Right cardiac atrium (tissue), 5 donors: ENCODE data around the gene ING3. TPM values are rescaled to one million over a fixed set of nuclear protein-coding genes. Genes with fewer than 3 reads are reported as not detected.

Experiments used
- ATAC-seq, 2 donors: fragments of 200-7000 bp; cut with Tn5 transposase; one replicate each; pipeline versions ENCODE4 v1.8.0 to v1.9.1; 2020; ENCODE audit warnings: moderate library complexity in 2 of 2, mild to moderate bottlenecking in 1 of 2
- DNase-seq, 3 donors: peaks; one replicate each; pipeline ENCODE4 v3.0.0-alpha.2; 2020
- H3K27ac ChIP-seq: one replicate; pipeline ENCODE4 v1.5.1; 2013; ENCODE audit warnings: mild to moderate bottlenecking, low read length, control low read depth, moderate library complexity
- H3K27me3 ChIP-seq: one replicate; pipeline ENCODE4 v1.6.1; 2013; ENCODE audit not compliant: control insufficient read depth, insufficient read depth
- H3K4me1 ChIP-seq: one replicate; pipeline ENCODE4 v1.6.1; 2013; ENCODE audit warnings: low read length; ENCODE audit not compliant: control insufficient read depth, insufficient read depth
- H3K4me3 ChIP-seq: one replicate; pipeline ENCODE4 v1.5.1; 2013; ENCODE audit warnings: low read length, control low read depth
- H3K9me3 ChIP-seq: one replicate; pipeline ENCODE4 v1.6.1; 2013; ENCODE audit warnings: low read length; ENCODE audit not compliant: control insufficient read depth
- WGBS: extraction: QIAGEN DNeasy Blood & Tissue Kit; methylation state at CpG from one replicate; pipeline ENCODE4 v1.1.7; 2013; 5-methylcytosine and 5-hydroxymethylcytosine counted together
- intact Hi-C, 4 donors: fragments of 100-400 bp; cut with DNase I; formaldehyde crosslinking; loops; one replicate each; pipeline versions ENCODE4 v1.11.0 to v1.14.0; 2022 to 2023
- long read RNA-seq, 4 donors: library from polyadenylated mRNA; unstranded; transcript quantifications; one replicate each; pipeline ENCODE4 v2.0.0, GENCODE V29; 2020 to 2021
- polyA plus RNA-seq: library from polyadenylated mRNA; stranded (reverse); fragments of 200-250 nt; gene quantifications from one replicate; pipeline ENCODE4 v1.2.3, GENCODE V29; 2013
- total RNA-seq, 4 donors: library from RNA; stranded (reverse); fragmentation: NEBNext Ultra II Directional; extraction: Animal tissue kit (Norgen Biotek cat#: 25700); gene quantifications; one replicate each; pipeline ENCODE4 v1.2.1, GENCODE V29; 2021
- donor health status: healthy with polysubstance abuse.
- donor health status: DM: no; HTN: yes; CAD: no.
- donor health status: DM: no; HTN: no; CAD: no.
- donor health status: DM: no; HTN: yes; CAD: no; lungs with severe emphysema.
- donor health status: DM: yes; HTN: yes; CAD: no.

Gene ING3, protein sequence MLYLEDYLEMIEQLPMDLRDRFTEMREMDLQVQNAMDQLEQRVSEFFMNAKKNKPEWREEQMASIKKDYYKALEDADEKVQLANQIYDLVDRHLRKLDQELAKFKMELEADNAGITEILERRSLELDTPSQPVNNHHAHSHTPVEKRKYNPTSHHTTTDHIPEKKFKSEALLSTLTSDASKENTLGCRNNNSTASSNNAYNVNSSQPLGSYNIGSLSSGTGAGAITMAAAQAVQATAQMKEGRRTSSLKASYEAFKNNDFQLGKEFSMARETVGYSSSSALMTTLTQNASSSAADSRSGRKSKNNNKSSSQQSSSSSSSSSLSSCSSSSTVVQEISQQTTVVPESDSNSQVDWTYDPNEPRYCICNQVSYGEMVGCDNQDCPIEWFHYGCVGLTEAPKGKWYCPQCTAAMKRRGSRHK
- total RNA-seq (10 to 100 TPM; 14.7 to 16.7 (median 15.7) TPM), polyA plus RNA-seq (9.7 TPM)
- long read RNA-seq, donor 1, transcript ING3-201 (12 exons, 3,777 nt), result major isoform, 20 of 27 reads
- long read RNA-seq, donor 1, partial matches to known transcripts, result 0 of 27 reads
- long read RNA-seq, donor 1, other reads (novel, unspliced or antisense), result 3 of 27 reads
- long read RNA-seq, donor 2, transcript ING3-201 (12 exons, 3,777 nt), result major isoform, 6 of 10 reads
- long read RNA-seq, donor 2, partial matches to known transcripts, result 0 of 10 reads
- long read RNA-seq, donor 2, other reads (novel, unspliced or antisense), result 3 of 10 reads
- long read RNA-seq, donor 3, transcript ING3-204 (11 exons, 1,447 nt), result minor isoform, 7 of 57 reads
- long read RNA-seq, donor 3, transcript ING3-201 (12 exons, 3,777 nt), result major isoform, 34 of 57 reads
- long read RNA-seq, donor 3, partial matches to known transcripts, result 8 of 57 reads
- long read RNA-seq, donor 3, other reads (novel, unspliced or antisense), result 1 of 57 reads
- long read RNA-seq, donor 4, partial matches to known transcripts, result 2 of 11 reads
- long read RNA-seq, donor 4, other reads (novel, unspliced or antisense), result 0 of 11 reads

DNA sequence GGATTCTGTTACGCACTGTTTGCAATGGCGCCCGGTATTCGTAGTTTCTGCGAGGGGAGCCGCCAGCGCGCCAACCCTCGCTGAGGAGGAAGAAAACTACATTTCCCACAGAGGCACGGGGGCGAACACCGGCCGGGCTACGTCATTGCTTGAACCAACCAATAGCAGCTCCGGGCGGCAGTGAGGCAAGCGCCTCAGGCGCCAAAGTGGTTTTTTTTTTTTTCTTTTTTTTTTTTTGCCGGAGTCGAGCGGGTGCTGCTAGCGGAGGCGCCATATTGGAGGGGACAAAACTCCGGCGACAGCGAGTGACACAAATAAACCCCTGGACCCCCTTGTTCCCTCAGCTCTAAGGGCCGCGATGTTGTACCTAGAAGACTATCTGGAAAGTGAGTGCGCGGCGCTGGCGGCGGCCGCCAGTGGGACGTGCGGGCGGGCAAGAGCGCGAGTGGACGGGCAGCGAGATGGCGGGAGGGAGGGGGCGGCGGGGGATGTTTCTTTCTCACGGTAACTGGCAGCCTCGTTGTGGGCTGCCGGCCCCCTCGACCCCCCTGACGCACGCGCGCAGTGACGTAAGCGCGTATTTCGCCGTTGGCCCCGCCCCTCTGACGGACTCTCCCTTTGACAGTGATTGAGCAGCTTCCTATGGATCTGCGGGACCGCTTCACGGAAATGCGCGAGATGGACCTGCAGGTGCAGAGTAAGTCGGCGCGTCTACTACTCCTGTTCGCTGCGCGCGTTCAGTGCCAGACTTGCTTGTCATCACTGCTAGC, at the start of gene ING3:
Gene ING3, plus strand, starts transcription at position 239 of the 770 bp plus-strand sequence. Its CDS starts 120 bp downstream, at position 359.
- Histone ChIP-seq H3K27me3 (no peaks in the 10 kb centered on the region), H3K9me3 (no peaks in the 10 kb centered on the region), H3K4me3 (peak within 1 kb of the TSS; percentile 99), H3K27ac (peak within 1 kb of the TSS; percentile 100), H3K4me1 (peaks cover 2% of the 10 kb centered on the region)
- intact Hi-C loops, result loop anchor here in 1 of 4 donors (5.0 kb wide), 1 partner anchor 93 kb away; the partner anchor contains the start of gene TSPAN12
- DNase-seq, result peak; percentile 96 to 98 (median 98)
- ATAC-seq, result peak; percentile 99
- WGBS, result under 1% methylated on average over 71 of the region's 71 CpGs

DNA sequence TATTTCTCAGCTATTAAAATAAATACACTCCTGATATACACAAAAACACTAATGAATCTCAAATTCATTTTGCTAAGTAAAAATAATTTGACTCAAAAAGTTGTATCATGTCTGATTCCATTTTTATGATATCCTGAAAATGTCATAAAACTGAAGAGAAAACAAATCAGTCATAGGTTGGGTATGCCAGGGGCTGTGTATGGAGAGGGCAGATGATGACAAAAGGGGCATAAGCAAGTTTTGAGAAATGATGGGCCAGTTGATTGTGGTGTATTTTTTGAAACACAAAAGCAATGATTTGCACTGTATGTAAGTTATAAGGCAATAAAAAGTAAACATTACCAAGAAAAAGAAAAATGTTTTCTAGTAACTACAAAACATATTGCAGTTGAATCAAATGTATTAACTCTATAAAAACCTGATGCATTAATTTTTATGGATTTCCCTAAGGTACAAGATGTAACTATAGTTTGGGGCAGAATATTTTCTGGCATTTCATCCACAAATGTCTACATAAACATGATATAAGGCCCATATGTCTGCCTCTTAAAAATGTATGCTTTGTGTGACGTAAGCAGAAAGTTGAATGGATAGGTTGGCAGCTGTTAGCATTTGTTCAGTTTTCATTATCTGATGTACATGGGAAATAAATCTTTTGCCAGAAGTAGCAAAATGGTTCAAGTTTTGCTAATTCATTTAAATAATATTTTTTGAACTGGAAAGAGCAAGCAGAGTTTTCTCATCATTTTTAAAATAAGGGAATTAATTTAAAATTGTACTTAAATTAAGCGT, 35.1 kb upstream of the ING3 start:
- Histone ChIP-seq H3K4me3 (no peak overlapping the region), H3K9me3 (no peaks in the 10 kb centered on the region), H3K4me1 (no peaks in the 10 kb centered on the region), H3K27ac (no peak overlapping the region), H3K27me3 (no peaks in the 10 kb centered on the region)
- no peak for DNase-seq
- intact Hi-C loops, result loop anchor here in 1 of 4 donors (10.0 kb wide), 1 partner anchor 191 kb away; no protein-coding TSS in a partner anchor
- WGBS, result 75% methylated on average over 2 of the region's 2 CpGs
- ATAC-seq, result no peak

DNA sequence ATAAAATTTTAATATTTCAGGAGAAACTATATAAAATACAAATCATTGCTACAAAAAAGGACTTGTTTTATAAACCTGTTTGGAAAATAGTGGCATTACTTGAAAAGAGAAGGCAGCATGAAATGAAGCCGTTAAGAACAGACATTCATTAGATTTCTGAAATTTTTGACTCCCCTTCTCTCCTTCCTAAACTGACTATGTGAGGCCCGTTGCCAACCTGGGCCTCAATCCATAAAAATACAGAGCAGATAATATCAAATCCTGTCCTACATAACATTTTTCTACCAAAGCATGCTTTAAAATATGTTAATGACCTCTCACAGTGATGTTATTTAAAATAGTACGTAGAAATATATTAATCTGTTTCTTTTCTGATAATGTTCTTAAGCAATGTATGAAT, 34.5 kb upstream of the ING3 start:
- WGBS, result 33% methylated on average over 3 of the region's 3 CpGs
- intact Hi-C loops, result loop anchor here in 1 of 4 donors (10.0 kb wide), 1 partner anchor 191 kb away; no protein-coding TSS in a partner anchor
- H3K4me3 ChIP-seq, result no peak overlapping the region
- no peaks in the 10 kb centered on the region for H3K4me1 ChIP-seq
- H3K27ac ChIP-seq, result no peak overlapping the region
- ATAC-seq (no peak), DNase-seq (no peak)
- H3K27me3 ChIP-seq, result no peaks in the 10 kb centered on the region
- no peaks in the 10 kb centered on the region for H3K9me3 ChIP-seq

DNA sequence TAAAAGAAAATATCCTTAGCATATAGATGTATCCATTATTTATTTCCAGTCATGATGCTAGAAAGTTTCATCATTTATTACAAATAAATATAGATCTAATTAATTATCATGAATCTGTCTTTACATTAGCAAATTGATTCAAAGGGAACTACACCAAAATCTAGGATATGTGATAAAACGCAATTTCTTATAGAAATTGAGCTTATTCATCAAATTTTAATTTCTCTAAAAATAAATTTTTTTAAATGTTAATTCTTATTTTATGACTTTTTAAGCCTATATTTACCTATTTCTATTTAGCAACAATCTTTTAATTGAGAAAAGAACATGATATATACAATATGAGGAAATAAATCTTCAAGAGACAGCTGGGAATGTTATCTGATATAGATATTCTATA, 34.0 kb upstream of the ING3 start:
- Histone ChIP-seq H3K27ac (no peak overlapping the region), H3K4me1 (no peaks in the 10 kb centered on the region), H3K9me3 (no peaks in the 10 kb centered on the region), H3K27me3 (no peaks in the 10 kb centered on the region), H3K4me3 (no peak overlapping the region)
- 92% methylated on average over 1 of the region's 1 CpG for WGBS
- intact Hi-C loops, result loop anchor here in 1 of 4 donors (10.0 kb wide), 1 partner anchor 192 kb away; no protein-coding TSS in a partner anchor
- DNase-seq, result no peak
- no peak for ATAC-seq

DNA sequence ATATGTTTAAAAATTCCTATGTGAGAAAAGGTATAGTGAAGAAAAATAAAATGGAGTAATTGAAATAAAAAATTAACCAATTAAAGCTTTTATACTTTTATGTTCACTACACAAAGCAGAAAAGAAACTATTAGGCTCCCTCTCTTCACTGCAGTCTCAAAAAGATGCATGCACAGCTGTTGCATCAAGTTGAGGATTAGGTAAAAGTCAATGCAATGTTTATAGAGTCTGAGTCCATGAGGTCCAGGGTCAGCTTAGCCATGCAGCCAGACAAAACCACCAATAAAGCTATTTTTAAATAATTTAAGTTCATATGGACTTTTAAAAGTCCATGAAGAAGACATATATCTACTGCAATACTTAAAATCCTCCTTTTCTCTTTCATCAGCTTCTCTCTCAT, 31.1 kb upstream of the ING3 start:
- no peak for ATAC-seq
- Histone ChIP-seq H3K27ac (no peak overlapping the region), H3K9me3 (no peaks in the 10 kb centered on the region), H3K27me3 (no peaks in the 10 kb centered on the region), H3K4me1 (no peaks in the 10 kb centered on the region), H3K4me3 (no peak overlapping the region)
- intact Hi-C loops, result loop anchor here in 1 of 4 donors (10.0 kb wide), 1 partner anchor 195 kb away; no protein-coding TSS in a partner anchor
- no peak for DNase-seq

DNA sequence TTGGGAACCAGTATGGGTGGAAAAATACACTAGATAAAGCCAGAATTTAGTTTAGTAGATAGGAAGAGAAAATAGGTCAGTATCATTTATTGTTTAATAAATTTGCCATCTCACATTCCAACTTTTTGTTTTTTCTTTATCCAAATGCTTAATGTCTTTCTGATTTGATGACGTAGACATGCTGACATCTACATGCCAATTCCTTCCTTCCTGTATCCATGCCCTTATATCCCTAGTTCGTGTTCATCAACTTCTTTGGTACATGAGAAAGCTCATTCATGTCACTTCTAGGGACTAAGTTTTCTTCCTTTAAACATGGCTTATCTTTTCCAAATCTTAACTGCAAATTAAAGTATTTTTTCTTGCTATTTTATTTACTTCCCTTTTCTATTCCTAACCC, 30.5 kb upstream of the ING3 start:
- DNase-seq (no peak), ATAC-seq (no peak)
- no peak overlapping the region for H3K27ac ChIP-seq
- H3K4me3 ChIP-seq, result no peak overlapping the region
- intact Hi-C loops, result loop anchor here in 1 of 4 donors (10.0 kb wide), 1 partner anchor 115 kb away; no protein-coding TSS in a partner anchor
- H3K9me3 ChIP-seq, result no peaks in the 10 kb centered on the region
- no peaks in the 10 kb centered on the region for H3K27me3 ChIP-seq
- 51% methylated on average over 2 of the region's 2 CpGs for WGBS
- H3K4me1 ChIP-seq, result no peaks in the 10 kb centered on the region

DNA sequence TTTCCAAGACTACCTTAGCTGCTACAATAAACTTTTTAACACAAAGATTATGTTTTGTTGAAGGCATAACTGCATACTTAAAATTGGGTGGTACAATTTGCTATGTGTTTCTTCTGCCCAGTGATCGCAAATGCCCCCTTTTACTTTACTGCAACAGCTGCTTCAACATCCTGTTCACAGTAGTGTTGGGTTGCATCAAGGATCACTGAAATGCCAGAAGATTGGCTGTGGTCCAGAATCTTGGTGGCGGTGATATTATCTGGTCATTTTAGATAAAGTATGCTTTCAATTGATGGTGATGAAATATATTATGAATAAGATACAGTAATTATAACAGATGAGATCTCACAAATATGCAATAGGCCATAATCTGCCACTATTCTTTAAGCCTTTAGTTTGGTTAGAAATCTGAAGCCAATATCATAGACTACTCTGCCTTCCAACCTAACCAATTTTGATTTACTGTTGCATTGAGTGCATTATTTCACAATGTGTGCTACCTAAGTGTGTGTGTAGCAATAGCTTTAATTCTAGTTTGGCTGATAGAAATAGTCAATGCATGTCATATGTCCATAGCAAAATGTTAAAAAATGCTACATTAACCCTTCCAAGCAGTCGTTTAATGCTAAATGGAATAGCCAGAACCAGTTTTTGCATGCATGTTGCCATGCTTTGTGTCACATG, 29.8 kb upstream of the ING3 start:
- no peak for DNase-seq
- H3K4me1 ChIP-seq, result no peaks in the 10 kb centered on the region
- WGBS, result 62% methylated on average over 3 of the region's 3 CpGs
- H3K9me3 ChIP-seq, result no peaks in the 10 kb centered on the region
- H3K27me3 ChIP-seq, result no peaks in the 10 kb centered on the region
- H3K27ac ChIP-seq, result no peak overlapping the region
- no peak overlapping the region for H3K4me3 ChIP-seq
- intact Hi-C loops, result loop anchor here in 1 of 4 donors (10.0 kb wide), 1 partner anchor 116 kb away; no protein-coding TSS in a partner anchor
- no peak for ATAC-seq

DNA sequence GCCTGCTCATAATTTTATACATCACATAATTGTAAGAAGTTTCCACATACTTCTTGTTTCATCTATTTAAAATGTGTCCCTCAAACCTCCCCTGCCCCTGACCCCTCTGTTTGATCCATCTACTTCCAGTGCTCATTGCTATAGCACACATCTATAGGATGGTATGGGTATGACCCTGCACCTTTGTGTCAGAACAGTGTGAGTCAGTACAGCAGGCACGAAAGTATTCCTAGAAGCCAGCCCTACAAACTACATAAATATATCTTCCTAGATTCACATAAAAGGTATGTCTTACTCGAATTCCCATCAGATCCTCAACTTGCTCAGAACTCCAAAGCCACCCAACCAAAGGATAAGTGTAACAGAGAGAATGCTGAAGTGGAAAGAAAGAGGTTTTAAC, 25.7 kb upstream of the ING3 start:
- intact Hi-C loops, result loop anchor here in 1 of 4 donors (10.0 kb wide), 1 partner anchor 120 kb away; no protein-coding TSS in a partner anchor

DNA sequence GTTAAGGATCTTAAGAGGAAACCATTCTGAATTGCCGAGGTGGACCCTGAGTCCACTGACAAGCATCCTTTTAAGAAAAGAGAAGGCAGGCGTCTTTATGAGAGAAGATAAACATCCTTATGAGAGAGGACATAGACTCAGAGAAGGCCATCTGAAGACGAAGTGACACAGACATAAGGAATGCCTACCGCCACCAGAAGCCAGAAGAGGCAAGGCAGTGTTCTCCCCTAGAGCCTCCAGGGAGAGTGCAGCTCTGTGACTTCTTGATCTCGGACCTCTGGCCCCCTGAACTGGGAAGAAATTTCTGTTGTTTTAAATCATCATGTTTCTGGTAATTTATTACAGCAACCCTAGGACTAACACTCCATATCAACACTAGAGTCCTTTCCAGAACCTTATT, 25.2 kb upstream of the ING3 start:
- ATAC-seq, result no peak

More for the DNA sequence above, 25.7 kb upstream of the ING3 start:
- no peaks in the 10 kb centered on the region for H3K9me3 ChIP-seq
- no peak for DNase-seq
- H3K27ac ChIP-seq, result no peak overlapping the region
- WGBS, result 78% methylated on average over 2 of the region's 2 CpGs
- H3K27me3 ChIP-seq, result no peaks in the 10 kb centered on the region
- no peak for ATAC-seq
- no peaks in the 10 kb centered on the region for H3K4me1 ChIP-seq
- no peak overlapping the region for H3K4me3 ChIP-seq

More for the DNA sequence above, 25.2 kb upstream of the ING3 start:
- WGBS, result 78% methylated on average over 5 of the region's 5 CpGs
- no peak overlapping the region for H3K4me3 ChIP-seq
- H3K27me3 ChIP-seq, result no peaks in the 10 kb centered on the region
- no peaks in the 10 kb centered on the region for H3K9me3 ChIP-seq
- no peak for DNase-seq
- H3K27ac ChIP-seq, result no peak overlapping the region
- intact Hi-C loops, result loop anchor here in 1 of 4 donors (10.0 kb wide), 1 partner anchor 121 kb away; no protein-coding TSS in a partner anchor
- no peaks in the 10 kb centered on the region for H3K4me1 ChIP-seq
